Common myeloid progenitor, CD34-positive (primary cell): ENCODE results near the gene KRTAP10-8.
"Not testable (repeated sequence)": the region's sequence is repeated elsewhere in the genome, so short reads cannot be mapped to it uniquely, and the experiment has no call there.

Source experiments
- CTCF ChIA-PET: fragments of 350-600 bp; sonication (Branson Sonifier 250); formaldehyde crosslinking; loops from one replicate; lab custom pipeline; 2021; ENCODE audit warnings: antibody characterized with exemption; lab: Charles Lee
- POLR2A ChIA-PET: fragments of 350-600 bp; sonication (Branson Sonifier 250); formaldehyde crosslinking; loops from one replicate; lab custom pipeline; 2021; ENCODE audit warnings: antibody characterized with exemption; lab: Charles Lee
- DNase-seq, 3 donors: peaks; one replicate each; pipeline versions ENCODE4 v3.0.0 to v3.0.0-alpha.2; 2013
- H3K27ac ChIP-seq, 2 experiments: 1 replicate in 1 of 2; 2 replicates in 1 of 2; pipeline ENCODE4 v1.7.0; 2013; ENCODE audit warnings: inconsistent platforms in 2 of 2, low read length in 2 of 2, mild to moderate bottlenecking in 2 of 2, low read depth in 1 of 2, moderate library complexity in 1 of 2; ENCODE audit not compliant: severe bottlenecking in 2 of 2, insufficient read depth in 1 of 2, poor library complexity in 1 of 2
- H3K27me3 ChIP-seq, 5 experiments: replicated peaks in 2 of 5; 1 replicate in 3 of 5; 2 replicates in 2 of 5; pipeline versions ENCODE4 v1.6.1 to v1.7.0; 2013; ENCODE audit warnings: low read length in 4 of 5, mild to moderate bottlenecking in 2 of 5, moderate library complexity in 2 of 5, inconsistent platforms in 1 of 5; ENCODE audit not compliant: insufficient read depth in 5 of 5, control insufficient read depth in 4 of 5
- H3K36me3 ChIP-seq, 4 experiments: 1 replicate in 2 of 4; 2 replicates in 2 of 4; pipeline versions ENCODE4 v1.6.1 to v1.7.0; 2013; ENCODE audit warnings: low read length in 3 of 4, control low read depth in 1 of 4, mild to moderate bottlenecking in 1 of 4; ENCODE audit not compliant: control insufficient read depth in 4 of 4, insufficient read depth in 4 of 4
- H3K4me1 ChIP-seq, 4 experiments: 1 replicate in 3 of 4; 2 replicates in 1 of 4; pipeline versions ENCODE4 v1.6.1 to v1.7.1; 2013; ENCODE audit warnings: low read length in 3 of 4, mild to moderate bottlenecking in 3 of 4, control low read depth in 1 of 4, inconsistent platforms in 1 of 4, moderate library complexity in 1 of 4; ENCODE audit not compliant: control insufficient read depth in 4 of 4, insufficient read depth in 4 of 4; ENCODE audit errors: control extremely low read depth in 1 of 4
- H3K4me3 ChIP-seq, 7 experiments: 1 replicate in 4 of 7; 2 replicates in 3 of 7; pipeline versions ENCODE4 v1.5.1 to v1.7.0; 2013; ENCODE audit warnings: mild to moderate bottlenecking in 7 of 7, low read length in 6 of 7, moderate library complexity in 6 of 7, inconsistent platforms in 2 of 7, low read depth in 2 of 7, control low read depth in 1 of 7; ENCODE audit not compliant: insufficient read depth in 4 of 7, control insufficient read depth in 1 of 7; ENCODE audit errors: extremely low read depth in 1 of 7
- H3K9me3 ChIP-seq, 5 experiments: 1 replicate in 4 of 5; 2 replicates in 1 of 5; pipeline versions ENCODE4 v1.6.1 to v1.7.1; 2013; ENCODE audit warnings: low read length in 4 of 5, mild to moderate bottlenecking in 2 of 5, inconsistent platforms in 1 of 5, low read depth in 1 of 5, moderate library complexity in 1 of 5; ENCODE audit not compliant: control insufficient read depth in 4 of 5, insufficient read depth in 2 of 5; ENCODE audit errors: control extremely low read depth in 1 of 5
- WGBS: methylation state at CpG from one replicate; pipeline ENCODE4 v1.1.5; 2013; ENCODE audit not compliant: insufficient coverage; 5-methylcytosine and 5-hydroxymethylcytosine counted together

KRTAP10-8 gene

DNA sequence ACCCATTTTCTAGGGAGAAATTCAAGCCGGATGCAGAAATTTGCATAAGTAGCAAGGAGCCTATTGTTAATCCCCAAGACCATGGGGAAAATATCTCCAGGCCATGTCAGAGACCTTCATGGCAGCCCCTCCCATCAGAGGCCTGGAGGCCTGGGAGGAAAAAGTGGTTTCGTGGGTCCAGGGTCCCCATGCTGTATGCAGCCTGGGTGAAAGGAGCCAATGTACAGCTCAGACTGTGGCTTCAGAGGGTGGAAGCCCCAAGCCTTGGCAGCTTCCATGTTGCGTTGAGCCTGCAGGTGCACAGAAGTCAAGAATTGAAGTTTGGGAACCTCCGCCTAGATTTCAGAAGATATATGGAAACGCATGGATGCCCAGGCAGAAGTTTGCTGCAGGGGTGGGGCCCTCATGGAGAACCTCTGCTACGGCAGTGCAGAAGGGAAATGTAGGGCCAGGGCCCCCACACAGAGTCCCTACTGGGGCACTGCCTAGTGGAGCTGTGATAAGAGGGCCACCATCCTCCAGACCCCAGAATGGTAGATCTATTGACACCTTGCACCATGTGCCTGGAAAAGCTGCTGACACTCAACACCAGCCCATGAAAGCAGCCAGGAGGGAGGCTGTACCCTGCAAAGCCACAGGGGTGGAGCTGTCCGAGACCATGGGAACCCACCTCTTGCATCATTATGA is 1.6 kb upstream of the KRTAP10-8 start:
- CTCF ChIA-PET = interaction anchor here (0.6 kb wide), 1 partner anchor 1087 kb away, joined by 3 read pairs; no protein-coding TSS in a partner anchor
- H3K27ac ChIP-seq, DNase-seq, H3K27me3 ChIP-seq, POLR2A ChIA-PET, H3K4me3 ChIP-seq, H3K36me3 ChIP-seq, H3K4me1 ChIP-seq: not testable (repeated sequence)
- H3K9me3 ChIP-seq = peaks cover 0 to 24% (median 6%) of the 10 kb centered on the region in 5 experiments
- 100% methylated on average over 2 of the region's 7 CpGs for WGBS

DNA sequence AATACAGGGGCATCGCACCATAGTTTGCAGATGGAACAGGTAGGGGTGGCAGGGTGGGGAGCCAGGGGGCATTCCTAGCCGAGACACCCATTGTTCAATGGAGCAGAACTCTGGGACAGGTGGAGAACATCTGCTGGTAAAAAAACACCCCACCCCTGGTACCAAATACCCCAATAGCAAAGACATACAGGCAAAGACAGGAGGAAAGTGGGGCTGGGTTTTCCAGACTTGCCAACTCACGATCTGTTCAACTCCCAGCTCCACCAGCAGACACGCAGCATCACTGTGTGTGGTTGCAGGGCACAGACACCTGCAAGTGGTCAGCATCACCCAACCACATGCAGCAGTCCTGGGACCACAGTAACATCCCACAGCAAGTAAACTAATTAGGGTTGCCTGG is 328 bp upstream of the KRTAP10-8 start:
- Histone ChIP-seq H3K36me3 (no peaks in the 10 kb centered on the region), H3K4me3 (no peak overlapping the region), H3K27ac (no peak overlapping the region), H3K9me3 (peaks cover 0 to 20% (median 6%) of the 10 kb centered on the region in 5 experiments), H3K4me1 (no peaks in the 10 kb centered on the region), H3K27me3 (peaks cover 0 to 2% (median 0%) of the 10 kb centered on the region in 5 experiments)
- ChIA-PET CTCF (no interaction called here), POLR2A (no interaction called here)
- DNase-seq = no peak
- WGBS = 96% methylated on average over 4 of the region's 4 CpGs

DNA sequence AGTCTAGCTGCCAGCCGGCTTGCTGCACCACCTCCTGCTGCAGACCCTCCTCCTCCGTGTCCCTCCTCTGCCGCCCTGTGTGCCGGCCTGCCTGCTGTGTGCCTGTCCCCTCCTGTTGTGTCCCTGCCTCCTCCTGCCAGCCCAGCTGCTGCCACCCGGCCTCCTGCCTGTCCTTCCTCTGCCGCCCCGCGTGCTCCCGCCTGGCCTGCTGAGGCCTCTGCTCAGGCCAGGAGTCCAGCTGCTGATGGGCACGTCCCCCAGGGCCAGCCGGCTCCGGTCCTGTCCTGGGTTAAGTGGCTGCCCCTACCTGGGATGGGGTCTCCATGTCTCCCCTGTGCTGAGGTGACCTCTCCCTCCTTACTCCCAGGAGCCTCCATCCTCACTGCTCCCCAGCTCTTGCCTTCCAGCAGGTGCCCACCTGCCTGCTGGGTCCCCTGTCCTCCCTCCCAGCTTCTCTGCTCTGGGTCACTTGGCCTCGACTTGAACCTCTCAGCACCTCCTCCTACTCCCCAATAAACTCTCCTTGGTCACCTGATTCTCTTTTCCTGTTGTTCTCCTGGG is 870 bp downstream of the KRTAP10-8 start:
- H3K36me3 ChIP-seq = no peaks in the 10 kb centered on the region
- ChIA-PET CTCF (no interaction called here), POLR2A (no interaction called here)
- no peaks in the 10 kb centered on the region for H3K27me3 ChIP-seq
- H3K4me3 ChIP-seq = no peak overlapping the region
- 87% methylated on average over 8 of the region's 13 CpGs for WGBS
- H3K4me1 ChIP-seq = no peaks in the 10 kb centered on the region
- H3K9me3 ChIP-seq = peaks cover 0 to 18% (median 6%) of the 10 kb centered on the region in 5 experiments
- no peak for DNase-seq
- H3K27ac ChIP-seq = no peak overlapping the region

DNA sequence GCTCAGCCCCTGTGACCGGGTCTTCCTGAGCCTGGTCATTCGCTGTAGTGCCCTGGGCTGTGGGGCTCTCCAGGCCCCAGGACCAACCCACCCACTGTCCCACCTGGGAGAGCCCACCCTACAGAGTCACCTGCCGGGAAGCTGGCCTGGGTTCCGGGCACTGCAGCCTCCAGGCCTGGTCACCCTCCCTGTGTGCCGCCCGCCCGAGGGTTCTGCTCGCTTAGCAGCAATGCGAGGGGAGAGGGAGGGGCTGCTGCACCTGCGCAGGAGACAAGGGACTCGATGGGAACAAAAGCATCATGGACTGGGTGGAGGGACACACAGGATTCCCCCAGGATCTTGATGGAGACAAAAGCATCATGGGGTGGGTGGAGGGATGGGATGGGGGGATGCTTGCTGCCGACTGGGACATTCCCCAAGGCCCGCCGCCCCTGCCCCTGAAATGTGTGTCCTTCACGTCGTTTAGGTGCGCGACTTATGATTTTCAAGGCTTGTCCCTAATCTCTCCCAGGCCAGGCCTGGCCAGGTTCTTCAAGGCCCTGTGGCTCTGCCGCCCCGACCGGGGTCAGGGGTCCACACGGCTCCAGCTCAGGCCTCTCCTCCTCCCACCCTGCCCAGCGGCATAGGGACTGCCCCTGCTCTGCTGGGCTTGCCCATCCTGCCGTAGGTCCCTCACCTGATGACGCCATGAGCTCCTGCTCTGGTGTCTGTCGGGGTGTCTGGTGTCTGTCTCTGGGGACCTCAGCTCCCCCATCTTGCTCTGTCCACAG is 1.7 kb downstream of the KRTAP10-8 start:
- Histone ChIP-seq H3K36me3 (no peaks in the 10 kb centered on the region), H3K4me3 (no peak overlapping the region), H3K9me3 (peaks cover 0 to 18% (median 6%) of the 10 kb centered on the region in 5 experiments), H3K27ac (no peak overlapping the region), H3K27me3 (no peaks in the 10 kb centered on the region), H3K4me1 (no peaks in the 10 kb centered on the region)
- POLR2A ChIA-PET = no interaction called here
- DNase-seq = no peak
- WGBS = 97% methylated on average over 20 of the region's 26 CpGs
- CTCF ChIA-PET = no interaction called here

DNA sequence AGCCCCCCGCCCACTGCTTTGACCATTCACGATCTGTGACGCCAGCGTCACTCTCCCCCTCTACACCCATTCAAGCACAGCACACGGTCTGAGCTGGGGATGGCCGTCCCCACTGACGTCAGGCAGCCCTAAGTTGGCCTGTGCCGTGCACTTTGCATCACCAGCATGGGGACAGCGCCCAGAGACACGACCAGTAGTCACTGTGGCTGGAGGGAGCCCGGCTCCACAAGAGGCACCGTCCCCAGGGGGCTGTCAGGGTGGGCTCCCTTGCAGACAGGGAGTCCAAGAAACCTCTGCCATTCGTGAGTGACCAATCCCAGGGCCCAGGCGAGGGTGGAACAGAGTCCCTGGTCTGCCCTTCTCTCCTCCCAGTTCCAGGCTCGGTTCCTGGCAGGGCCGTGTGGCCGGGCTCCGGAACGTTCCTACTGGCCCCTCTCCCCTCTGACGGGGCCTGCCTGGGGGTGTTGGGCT is 2.3 kb downstream of the KRTAP10-8 start:
- 93% methylated on average over 17 of the region's 20 CpGs for WGBS
- no peak for DNase-seq
- POLR2A ChIA-PET = no interaction called here
- Histone ChIP-seq H3K27ac (no peak overlapping the region), H3K36me3 (no peaks in the 10 kb centered on the region), H3K9me3 (peaks cover 0 to 20% (median 6%) of the 10 kb centered on the region in 5 experiments), H3K4me1 (no peaks in the 10 kb centered on the region), H3K27me3 (no peaks in the 10 kb centered on the region), H3K4me3 (no peak overlapping the region)
- CTCF ChIA-PET = no interaction called here

DNA sequence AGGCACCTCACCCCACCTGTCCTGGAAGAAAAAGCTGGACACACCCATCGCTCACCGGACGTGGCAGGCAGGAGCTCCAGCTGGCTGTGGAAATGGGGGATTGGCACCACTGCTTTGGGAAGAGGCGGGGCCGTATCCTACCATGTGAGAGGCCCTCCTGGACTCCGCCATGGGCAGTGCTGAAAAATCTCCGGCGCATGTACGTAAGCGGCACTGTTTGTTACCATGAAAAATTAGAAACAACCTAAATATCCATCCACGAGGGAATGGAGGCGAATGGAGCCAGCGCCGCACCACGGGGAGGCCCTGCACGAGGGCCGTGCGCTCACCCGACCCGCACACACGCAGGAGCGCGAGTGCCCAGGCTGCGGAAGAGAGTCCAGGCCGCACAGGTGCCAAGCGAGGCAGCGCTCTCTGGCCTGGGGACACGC is 3.1 kb downstream of the KRTAP10-8 start:
- WGBS = 95% methylated on average over 24 of the region's 28 CpGs
- POLR2A ChIA-PET = no interaction called here
- Histone ChIP-seq H3K4me1 (no peaks in the 10 kb centered on the region), H3K4me3 (no peak overlapping the region), H3K9me3 (peaks cover 0 to 15% (median 8%) of the 10 kb centered on the region in 5 experiments), H3K27me3 (peaks cover 0 to 2% (median 0%) of the 10 kb centered on the region in 5 experiments), H3K27ac (no peak overlapping the region), H3K36me3 (no peaks in the 10 kb centered on the region)
- no peak for DNase-seq
- CTCF ChIA-PET = no interaction called here

DNA sequence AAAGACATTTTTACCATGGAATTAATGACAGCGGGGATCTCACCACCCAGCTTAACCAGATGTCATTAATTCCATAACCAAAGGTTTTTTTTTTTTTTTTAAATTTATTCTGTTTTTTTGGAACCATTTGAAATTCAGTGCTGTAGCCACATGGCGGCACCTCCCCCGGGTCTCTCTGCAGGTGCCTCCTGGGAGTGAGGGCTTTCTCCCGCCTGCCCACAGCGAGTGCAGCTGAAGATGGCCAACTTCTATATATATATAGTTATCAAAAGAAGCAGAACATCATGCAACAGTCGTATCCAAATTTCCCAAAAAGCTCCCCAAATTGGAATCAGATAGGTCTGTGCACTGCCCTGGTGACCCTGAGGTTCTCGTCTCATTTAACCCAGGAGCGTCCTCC is 3.6 kb downstream of the KRTAP10-8 start:
- Histone ChIP-seq H3K9me3 (peaks cover 0 to 17% (median 9%) of the 10 kb centered on the region in 5 experiments), H3K36me3 (no peaks in the 10 kb centered on the region), H3K4me1 (no peaks in the 10 kb centered on the region), H3K27ac (no peak overlapping the region), H3K27me3 (peaks cover 0 to 2% (median 0%) of the 10 kb centered on the region in 5 experiments), H3K4me3 (no peak overlapping the region)
- CTCF ChIA-PET = no interaction called here
- POLR2A ChIA-PET = no interaction called here
- no peak for DNase-seq
- 100% methylated on average over 1 of the region's 8 CpGs for WGBS
